Naive thymus-derived CD4-positive, alpha-beta T cell (primary cell): ENCODE results near the gene PDE4D. TPM values are rescaled to one million over a fixed set of nuclear protein-coding genes. Genes with fewer than 3 reads are reported as not detected.

ENCODE experiments used
- ATAC-seq: fragments of 150-1000 bp; cut with Tn5 transposase; 2 replicates; pipeline ENCODE4 v1.10.0; 2021; ENCODE audit warnings: mild to moderate bottlenecking, moderate library complexity
- CTCF ChIA-PET: fragments of 350-600 bp; sonication (Branson Sonifier 250); formaldehyde crosslinking; loops from one replicate; lab custom pipeline; 2021; ENCODE audit warnings: antibody characterized with exemption; lab: Charles Lee
- POLR2A ChIA-PET: fragments of 350-600 bp; sonication (Branson Sonifier 250); formaldehyde crosslinking; loops from one replicate; lab custom pipeline; 2021; ENCODE audit warnings: antibody characterized with exemption, inconsistent platforms; lab: Charles Lee
- DNase-seq, 9 donors: peaks; one replicate each; pipeline versions ENCODE4 v3.0.0 to v3.0.0-alpha.2; 2020 to 2022; ENCODE audit warnings: mixed read lengths in 1 of 9
- H3K27ac ChIP-seq: one replicate; pipeline ENCODE4 v1.7.0; 2013; ENCODE audit warnings: mild to moderate bottlenecking, low read depth, low read length, moderate library complexity
- H3K27me3 ChIP-seq, 2 donors: one replicate each; pipeline ENCODE4 v1.7.0; 2013; ENCODE audit warnings: low read length in 2 of 2, mild to moderate bottlenecking in 2 of 2, moderate library complexity in 2 of 2; ENCODE audit not compliant: control insufficient read depth in 2 of 2, insufficient read depth in 2 of 2
- H3K36me3 ChIP-seq, 3 experiments: 1 replicate in 2 of 3; 2 replicates in 1 of 3; pipeline ENCODE4 v1.7.0; 2013; ENCODE audit warnings: low read length in 3 of 3, mild to moderate bottlenecking in 3 of 3, moderate library complexity in 1 of 3; ENCODE audit not compliant: insufficient read depth in 3 of 3, control insufficient read depth in 2 of 3
- H3K4me1 ChIP-seq, 2 donors: one replicate each; pipeline ENCODE4 v1.7.0; 2013; ENCODE audit warnings: low read length in 2 of 2, mild to moderate bottlenecking in 2 of 2, moderate library complexity in 1 of 2; ENCODE audit not compliant: control insufficient read depth in 2 of 2, insufficient read depth in 2 of 2
- H3K4me3 ChIP-seq: 2 replicates; pipeline ENCODE4 v1.7.0; 2013; ENCODE audit warnings: mild to moderate bottlenecking, low read length
- H3K9me3 ChIP-seq, 3 experiments: 1 replicate in 2 of 3; 2 replicates in 1 of 3; pipeline ENCODE4 v1.7.0; 2013; ENCODE audit warnings: low read length in 3 of 3; ENCODE audit not compliant: control insufficient read depth in 2 of 3
- H3K27ac Mint-ChIP-seq, 9 donors: one replicate each; pipeline ENCODE4 v1.8.0; 2020 to 2022; ENCODE audit warnings: mixed read lengths in 9 of 9, mild to moderate bottlenecking in 8 of 9, moderate library complexity in 5 of 9, inconsistent platforms in 2 of 9
- H3K27me3 Mint-ChIP-seq, 5 donors: one replicate each; pipeline ENCODE4 v1.8.0; 2021 to 2022; ENCODE audit warnings: mixed read lengths in 5 of 5, mild to moderate bottlenecking in 1 of 5
- H3K36me3 Mint-ChIP-seq, 5 donors: one replicate each; pipeline ENCODE4 v1.8.0; 2020 to 2022; ENCODE audit warnings: mixed read lengths in 5 of 5, mild to moderate bottlenecking in 3 of 5, inconsistent platforms in 1 of 5
- H3K4me1 Mint-ChIP-seq, 7 donors: one replicate each; pipeline ENCODE4 v1.8.0; 2020 to 2022; ENCODE audit warnings: mixed read lengths in 7 of 7, mild to moderate bottlenecking in 3 of 7, inconsistent platforms in 1 of 7
- H3K4me3 Mint-ChIP-seq, 10 donors: one replicate each; pipeline ENCODE4 v1.8.0; 2020 to 2022; ENCODE audit warnings: mild to moderate bottlenecking in 10 of 10, mixed read lengths in 10 of 10, moderate library complexity in 6 of 10, inconsistent platforms in 2 of 10
- H3K9me3 Mint-ChIP-seq, 11 donors: one replicate each; pipeline ENCODE4 v1.8.0; 2020 to 2022; ENCODE audit warnings: mixed read lengths in 11 of 11, mild to moderate bottlenecking in 4 of 11, inconsistent platforms in 1 of 11, moderate library complexity in 1 of 11
- intact Hi-C, 2 donors: fragments of 100-400 bp; cut with micrococcal nuclease; formaldehyde crosslinking; loops; one replicate each; pipeline ENCODE4 v1.15.1; 2023
- polyA plus RNA-seq, 2 donors: library from polyadenylated mRNA; unstranded; fragments of 300-500 nt; fragmentation: Illumina TruSeq; gene quantifications; one replicate each; pipeline ENCODE4 v1.2.3, GENCODE V29; 2021
- total RNA-seq, 6 experiments: library from RNA in 5 of 6; stranded (reverse) in 5 of 6; gene quantifications; 1 replicate in 5 of 6; 2 replicates in 1 of 6; pipeline ENCODE4 v1.2.3 and lab custom pipeline; 2021 to 2026

The PDE4D gene
- total and polyA plus RNA-seq, 7 experiments from 2014 or later = 4.9 to 102 (median 38.8) TPM

DNA sequence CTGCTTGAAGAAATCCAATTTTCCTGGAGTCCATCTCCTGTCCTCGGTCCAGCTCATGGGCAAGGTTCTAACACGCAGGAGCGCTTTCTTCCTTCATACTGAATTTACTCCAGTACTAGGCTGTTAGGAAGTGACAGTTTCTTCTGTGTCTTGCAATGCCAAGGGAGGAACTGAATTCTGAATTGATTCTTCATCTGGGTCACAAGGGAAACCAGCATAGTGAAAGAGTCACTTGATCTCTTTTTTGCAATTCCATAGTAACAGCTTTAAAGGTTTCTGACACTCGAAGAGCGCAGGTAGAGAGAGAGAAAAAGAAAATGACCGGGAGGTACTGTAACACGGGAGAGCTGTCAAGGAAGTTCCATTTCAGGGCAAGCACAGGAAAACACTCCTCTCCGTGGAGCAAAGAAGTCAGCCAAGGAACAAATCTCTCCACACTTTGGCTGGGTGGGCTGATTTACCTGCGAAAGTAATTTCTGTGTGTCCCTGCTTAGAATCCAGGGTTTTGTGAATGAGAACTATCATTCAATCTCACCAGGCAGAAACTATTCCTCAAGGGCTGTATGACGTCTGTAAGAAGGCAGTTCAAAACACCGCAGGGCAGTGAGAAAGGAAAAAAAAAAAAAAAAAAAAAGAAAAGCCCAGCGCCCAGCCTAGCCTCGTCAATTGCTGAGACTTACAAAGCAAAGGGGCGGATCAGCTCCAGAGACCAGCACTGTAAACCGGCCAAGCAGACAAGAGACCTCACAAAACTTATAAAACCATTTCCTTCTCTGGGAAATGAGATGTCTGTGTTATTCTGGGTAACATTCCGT is 617.8 kb downstream of the PDE4D start:
- peaks cover 11 to 43% (median 27%) of the 10 kb centered on the region in 5 donors for H3K27me3 Mint-ChIP-seq
- peak overlapping the region; percentile 34 to 85 (median 74) for H3K4me3 Mint-ChIP-seq
- DNase-seq (no peak), ATAC-seq (peak; percentile 52)
- no peaks in the 10 kb centered on the region for H3K36me3 ChIP-seq
- no peaks in the 10 kb centered on the region for H3K36me3 Mint-ChIP-seq
- no peak overlapping the region for H3K27ac Mint-ChIP-seq
- peaks cover 9 to 13% (median 11%) of the 10 kb centered on the region in 7 donors for H3K4me1 Mint-ChIP-seq
- H3K9me3 ChIP-seq = no peaks in the 10 kb centered on the region
- H3K4me3 ChIP-seq = no peak overlapping the region
- H3K27ac ChIP-seq = no peak overlapping the region
- intact Hi-C loops = no loop called here
- peaks cover 4 to 5% of the 10 kb centered on the region in 2 donors for H3K4me1 ChIP-seq
- no peaks in the 10 kb centered on the region for H3K27me3 ChIP-seq
- POLR2A ChIA-PET = no interaction called here
- peaks cover 0 to 3% (median 0%) of the 10 kb centered on the region in 11 donors for H3K9me3 Mint-ChIP-seq
- CTCF ChIA-PET = no interaction called here

DNA sequence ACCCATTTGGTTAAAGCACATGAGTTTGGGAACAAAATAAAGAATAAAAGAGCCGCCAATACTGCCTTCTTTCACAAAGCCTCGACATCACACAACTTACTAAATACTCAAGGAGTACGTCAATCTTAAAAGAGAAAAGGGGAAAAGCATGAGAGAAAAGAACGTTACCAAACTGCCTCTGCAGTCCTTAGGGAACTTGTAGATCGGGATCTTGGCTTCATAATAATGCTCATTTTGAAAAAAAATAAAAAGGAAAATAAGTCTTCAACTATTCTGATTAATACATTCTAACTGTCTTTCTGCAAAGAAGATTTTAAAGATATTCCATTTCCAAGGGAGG is 618.4 kb downstream of the PDE4D start:
- DNase-seq (no peak), ATAC-seq (no peak)
- Histone ChIP-seq H3K4me3 (no peak overlapping the region), H3K27ac (no peak overlapping the region), H3K9me3 (no peaks in the 10 kb centered on the region), H3K4me1 (peaks cover 4 to 5% of the 10 kb centered on the region in 2 donors), H3K27me3 (no peaks in the 10 kb centered on the region), H3K36me3 (no peaks in the 10 kb centered on the region)
- peaks cover 0 to 3% (median 0%) of the 10 kb centered on the region in 11 donors for H3K9me3 Mint-ChIP-seq
- peaks cover 9 to 13% (median 11%) of the 10 kb centered on the region in 7 donors for H3K4me1 Mint-ChIP-seq
- H3K27me3 Mint-ChIP-seq = peaks cover 11 to 43% (median 27%) of the 10 kb centered on the region in 5 donors
- CTCF ChIA-PET = no interaction called here
- no peaks in the 10 kb centered on the region for H3K36me3 Mint-ChIP-seq
- intact Hi-C loops = no loop called here
- POLR2A ChIA-PET = no interaction called here
- peak overlapping the region in 8 of 10 donors; percentile 61 to 85 (median 74) for H3K4me3 Mint-ChIP-seq
- no peak overlapping the region for H3K27ac Mint-ChIP-seq

DNA sequence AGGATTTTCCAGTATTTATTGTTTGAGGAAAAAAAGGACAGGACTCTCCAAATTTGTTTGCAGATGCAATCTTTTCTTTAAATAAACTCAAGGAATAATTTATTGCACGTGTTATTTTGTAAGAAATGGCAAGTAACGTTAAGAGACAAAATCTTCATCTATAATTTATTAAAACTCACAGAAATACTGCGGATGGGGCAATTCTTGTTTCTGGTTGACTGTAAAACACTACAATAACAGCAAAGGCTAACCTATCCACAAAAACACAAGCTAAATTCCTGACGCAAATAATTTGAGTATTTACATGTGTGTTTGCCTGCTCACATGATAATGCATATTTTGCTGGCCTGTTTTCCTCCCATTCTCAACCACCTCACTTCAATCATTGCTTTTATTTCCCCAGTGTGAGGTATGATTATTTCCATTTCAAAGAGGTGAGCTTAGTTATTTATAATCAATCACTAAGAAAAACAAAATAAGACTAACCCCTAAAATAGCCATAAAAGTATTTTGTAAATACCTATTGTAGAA is 619.4 kb downstream of the PDE4D start:
- Histone ChIP-seq H3K27ac (no peak overlapping the region), H3K9me3 (no peaks in the 10 kb centered on the region), H3K36me3 (no peaks in the 10 kb centered on the region), H3K27me3 (no peaks in the 10 kb centered on the region), H3K4me3 (no peak overlapping the region), H3K4me1 (peaks cover 4 to 5% of the 10 kb centered on the region in 2 donors)
- DNase-seq (no peak), ATAC-seq (no peak)
- H3K36me3 Mint-ChIP-seq = no peaks in the 10 kb centered on the region
- H3K4me3 Mint-ChIP-seq = no peak overlapping the region
- peaks cover 11 to 39% (median 25%) of the 10 kb centered on the region in 5 donors for H3K27me3 Mint-ChIP-seq
- H3K9me3 Mint-ChIP-seq = peaks cover 0 to 3% (median 0%) of the 10 kb centered on the region in 11 donors
- no peak overlapping the region for H3K27ac Mint-ChIP-seq
- intact Hi-C loops = no loop called here
- ChIA-PET POLR2A (no interaction called here), CTCF (no interaction called here)
- H3K4me1 Mint-ChIP-seq = peaks cover 9 to 13% (median 11%) of the 10 kb centered on the region in 7 donors

DNA sequence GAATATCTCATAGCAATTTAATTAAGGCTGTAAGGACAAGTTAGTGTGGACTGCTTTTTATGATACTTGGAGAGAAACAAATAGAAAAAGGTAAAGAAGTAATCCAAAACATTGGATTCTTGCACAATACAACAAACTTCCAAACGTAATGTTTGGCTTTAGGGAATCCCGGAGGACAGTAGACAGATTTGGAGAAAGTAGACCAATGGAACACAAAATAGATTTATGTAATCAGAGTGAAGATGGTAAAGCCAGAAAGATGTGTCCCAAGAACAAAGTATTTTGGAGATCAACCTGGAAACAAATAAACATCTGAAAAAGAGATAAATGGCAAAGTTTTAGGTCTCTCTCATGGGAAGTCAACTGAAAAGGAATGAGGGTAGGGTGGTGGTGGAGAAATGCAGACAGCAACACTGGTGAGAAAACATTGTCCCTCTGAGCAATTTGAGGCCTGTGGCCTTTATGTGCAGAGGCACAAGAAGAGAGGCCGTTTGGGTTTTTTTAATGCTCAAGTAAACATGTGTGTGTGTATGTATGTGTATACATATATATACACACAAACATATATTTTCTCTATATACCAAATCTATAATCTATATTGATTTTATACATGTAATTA is 620.6 kb downstream of the PDE4D start:
- H3K4me3 ChIP-seq = no peak overlapping the region
- intact Hi-C loops = no loop called here
- no peaks in the 10 kb centered on the region for H3K36me3 Mint-ChIP-seq
- H3K4me3 Mint-ChIP-seq = no peak overlapping the region
- peaks cover 11 to 39% (median 24%) of the 10 kb centered on the region in 5 donors for H3K27me3 Mint-ChIP-seq
- CTCF ChIA-PET = no interaction called here
- peaks cover 0 to 3% (median 0%) of the 10 kb centered on the region in 11 donors for H3K9me3 Mint-ChIP-seq
- H3K27ac Mint-ChIP-seq = no peak overlapping the region
- no peaks in the 10 kb centered on the region for H3K27me3 ChIP-seq
- ATAC-seq (no peak), DNase-seq (no peak)
- no peaks in the 10 kb centered on the region for H3K36me3 ChIP-seq
- H3K27ac ChIP-seq = no peak overlapping the region
- POLR2A ChIA-PET = no interaction called here
- H3K4me1 ChIP-seq = peaks cover 4 to 5% of the 10 kb centered on the region in 2 donors
- no peaks in the 10 kb centered on the region for H3K9me3 ChIP-seq
- peaks cover 9 to 13% (median 11%) of the 10 kb centered on the region in 7 donors for H3K4me1 Mint-ChIP-seq

DNA sequence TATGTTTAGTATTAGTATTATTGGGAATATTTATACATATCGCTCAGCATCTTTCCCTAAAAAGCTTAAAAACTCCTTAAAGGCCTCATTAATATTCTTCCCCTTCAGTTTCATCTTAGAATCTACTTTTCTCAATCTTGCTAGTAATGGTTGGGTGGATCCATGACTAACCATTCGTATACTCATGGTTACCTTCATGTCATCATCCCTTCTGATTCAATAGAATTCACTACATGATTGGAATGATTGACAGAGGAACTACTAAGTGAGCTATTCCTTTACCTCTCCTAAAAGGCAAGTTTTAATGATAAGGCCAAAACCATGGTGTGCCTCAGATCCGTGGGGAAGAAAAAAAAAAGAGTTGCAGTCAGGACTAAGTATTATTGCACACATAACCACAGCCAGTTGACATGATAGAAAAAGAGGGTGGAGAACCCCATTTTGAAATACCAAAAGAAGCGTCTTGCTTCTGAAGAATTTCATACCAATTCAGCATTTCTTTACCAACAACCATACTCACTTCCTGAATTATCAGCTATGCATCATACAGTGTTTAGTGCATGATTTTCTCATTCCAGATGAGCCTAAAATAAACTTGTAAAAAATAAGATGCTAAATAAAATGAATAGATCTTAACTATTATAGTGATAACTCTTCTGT is 624.6 kb downstream of the PDE4D start:
- CTCF ChIA-PET = no interaction called here
- Mint-ChIP-seq H3K36me3 (no peaks in the 10 kb centered on the region), H3K27me3 (peaks cover 0 to 20% (median 6%) of the 10 kb centered on the region in 5 donors), H3K4me1 (no peaks in the 10 kb centered on the region), H3K27ac (no peak overlapping the region), H3K4me3 (no peak overlapping the region), H3K9me3 (peaks cover 0 to 1% (median 0%) of the 10 kb centered on the region in 11 donors)
- no peak for DNase-seq
- H3K27ac ChIP-seq = no peak overlapping the region
- no peaks in the 10 kb centered on the region for H3K27me3 ChIP-seq
- H3K9me3 ChIP-seq = no peaks in the 10 kb centered on the region
- no peak for ATAC-seq
- POLR2A ChIA-PET = no interaction called here
- H3K4me3 ChIP-seq = no peak overlapping the region
- H3K36me3 ChIP-seq = no peaks in the 10 kb centered on the region
- H3K4me1 ChIP-seq = no peaks in the 10 kb centered on the region
- intact Hi-C loops = no loop called here

DNA sequence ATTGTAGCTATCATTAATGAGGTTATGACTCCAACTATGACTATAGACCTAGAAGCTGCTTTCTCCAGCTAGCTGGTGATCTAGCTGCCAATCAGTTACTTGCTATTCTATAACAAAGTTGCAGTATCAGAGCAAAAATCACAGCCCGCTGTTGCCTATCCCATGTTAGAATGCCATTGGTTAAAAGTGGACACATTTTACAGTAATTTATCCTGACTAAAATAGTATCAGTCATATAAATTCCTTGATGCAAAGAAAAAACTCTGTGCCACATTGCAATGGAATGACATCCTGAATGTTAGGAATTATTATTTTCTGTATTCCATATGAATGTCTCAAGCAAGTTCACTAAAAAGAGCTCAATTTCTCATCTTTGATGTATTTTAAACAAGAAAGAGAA is 626.5 kb downstream of the PDE4D start:
- H3K4me1 Mint-ChIP-seq = no peaks in the 10 kb centered on the region
- intact Hi-C loops = no loop called here
- H3K27me3 Mint-ChIP-seq = peaks cover 0 to 25% (median 0%) of the 10 kb centered on the region in 5 donors
- Histone ChIP-seq H3K27ac (no peak overlapping the region), H3K4me3 (no peak overlapping the region), H3K9me3 (no peaks in the 10 kb centered on the region), H3K27me3 (no peaks in the 10 kb centered on the region), H3K36me3 (no peaks in the 10 kb centered on the region), H3K4me1 (no peaks in the 10 kb centered on the region)
- peaks cover 0 to 1% (median 0%) of the 10 kb centered on the region in 11 donors for H3K9me3 Mint-ChIP-seq
- ChIA-PET CTCF (no interaction called here), POLR2A (no interaction called here)
- no peak overlapping the region for H3K4me3 Mint-ChIP-seq
- ATAC-seq = no peak
- DNase-seq = no peak
- H3K27ac Mint-ChIP-seq = no peak overlapping the region
- no peaks in the 10 kb centered on the region for H3K36me3 Mint-ChIP-seq
